Tongue (tissue), 2 donors: ENCODE data around the gene CSNK1D. TPM values are rescaled to one million over a fixed set of nuclear protein-coding genes. Genes with fewer than 3 reads are reported as not detected.

Experiments used
- DNase-seq: peaks from one replicate; pipeline ENCODE4 v3.0.0-alpha.2; 2015
- total RNA-seq: library from RNA; depleted of rRNA; stranded (reverse); fragments of >200 nt; gene quantifications from one replicate; pipeline ENCODE4 v1.2.3, GENCODE V29; 2014

CSNK1D gene
- total RNA-seq, 1 donor from 2014 or later = 72.8 TPM

- no peak for DNase-seq
Measured at GRCh38 chr17:82249896-82250581, 23.5 kb downstream of the CSNK1D start.

- DNase-seq = no peak
Measured at GRCh38 chr17:82248815-82249674, 24.5 kb downstream of the CSNK1D start.

- no peak for DNase-seq
Measured at GRCh38 chr17:82247856-82248671, 25.4 kb downstream of the CSNK1D start.

- no peak for DNase-seq
Measured at GRCh38 chr17:82247182-82247823, 26.2 kb downstream of the CSNK1D start.

GRCh38 chr17:82246365-82247181 is 26.9 kb downstream of the CSNK1D start:
- DNase-seq = no peak

- no peak for DNase-seq
Measured at GRCh38 chr17:82246040-82246364, 27.5 kb downstream of the CSNK1D start.

GRCh38 chr17:82245134-82246039 is 28.1 kb downstream of the CSNK1D start:
- no peak for DNase-seq

- DNase-seq = no peak
Measured at GRCh38 chr17:82244413-82245133, 28.9 kb downstream of the CSNK1D start.

- DNase-seq = no peak
Measured at GRCh38 chr17:82243648-82244412, 29.7 kb downstream of the CSNK1D start.

- DNase-seq = peak; percentile 92
Measured at GRCh38 chr17:82242977-82243647, 30.4 kb downstream of the CSNK1D start.

GRCh38 chr17:82242698-82242976 is 30.9 kb downstream of the CSNK1D start:
- DNase-seq = no peak

- DNase-seq = no peak
Measured at GRCh38 chr17:82241926-82242697, 31.4 kb downstream of the CSNK1D start.

GRCh38 chr17:82241183-82241925 is 32.1 kb downstream of the CSNK1D start:
- peak; percentile 66 for DNase-seq

- DNase-seq = no peak
Measured at GRCh38 chr17:82240506-82241182, 32.9 kb downstream of the CSNK1D start.

GRCh38 chr17:82239926-82240505 is 33.5 kb downstream of the CSNK1D start:
- peak; percentile 82 for DNase-seq

- no peak for DNase-seq
Measured at GRCh38 chr17:82239401-82239925, 34.0 kb downstream of the CSNK1D start.
